HepG2 (cell line): ENCODE results near the gene GCC1. TPM values are rescaled to one million over a fixed set of nuclear protein-coding genes. Genes with fewer than 3 reads are reported as not detected.

Source experiments
- BORCS8-MEF2B ChIP-seq: sonication (generic); formaldehyde crosslinking; IDR thresholded peaks from 2 replicates; pipeline ENCODE4 v1.8.0; 2022; ENCODE audit warnings: mild to moderate bottlenecking, missing genetic modification reagents
- HNRNPH1 ChIP-seq: fragments of 200-400 bp; formaldehyde crosslinking; optimal IDR thresholded peaks from 2 replicates; pipeline ENCODE3; 2017; ENCODE audit warnings: mild to moderate bottlenecking, low read depth, low read length
- IRF2 ChIP-seq: IDR thresholded peaks from 2 replicates; pipeline ENCODE4 v1.6.1; 2018; ENCODE audit warnings: missing genetic modification reagents, missing compliant biosample characterization
- KLF15 ChIP-seq: sonication (generic); formaldehyde crosslinking; IDR thresholded peaks from 2 replicates; pipeline ENCODE4 v1.8.1; 2023; ENCODE audit warnings: borderline replicate concordance, mild to moderate bottlenecking, inconsistent platforms, missing genetic modification reagents, mixed read lengths
- MED13 ChIP-seq: sonication (generic); formaldehyde crosslinking; IDR thresholded peaks from 2 replicates; pipeline ENCODE4 v1.5.0; 2020; ENCODE audit warnings: missing genetic modification reagents
- MXI1 ChIP-seq: IDR thresholded peaks from 3 replicates; pipeline ENCODE4 v1.6.1; 2012; ENCODE audit warnings: low read depth, low read length, inconsistent platforms, borderline replicate concordance
- SIN3A ChIP-seq: IDR thresholded peaks from 2 replicates; pipeline ENCODE4 v1.6.1; 2011; ENCODE audit warnings: low read depth, mild to moderate bottlenecking, control low read depth, low read length, borderline replicate concordance
- SIN3B ChIP-seq: fragments of 150-350 bp; IDR thresholded peaks from 2 replicates; pipeline ENCODE4 v1.6.1; 2014; ENCODE audit warnings: low read length
- SRF ChIP-seq: IDR thresholded peaks from 2 replicates; pipeline ENCODE4 v1.6.1; 2011; ENCODE audit warnings: mild to moderate bottlenecking, low read depth, low read length, moderate library complexity
- ZFP37 ChIP-seq: sonication (generic); formaldehyde crosslinking; IDR thresholded peaks from 2 replicates; pipeline ENCODE4 v1.4.0; 2020; ENCODE audit warnings: missing genetic modification reagents, borderline replicate concordance
- ZNF18 ChIP-seq: sonication (generic); formaldehyde crosslinking; IDR thresholded peaks from 2 replicates; pipeline ENCODE4 v1.8.0; 2022; ENCODE audit warnings: mild to moderate bottlenecking, missing genetic modification reagents; ENCODE audit not compliant: insufficient replicate concordance
- ZNF234 ChIP-seq: sonication (generic); formaldehyde crosslinking; conservative IDR thresholded peaks from 2 replicates; pipeline ENCODE4 v1.5.1; 2020; ENCODE audit warnings: mild to moderate bottlenecking, missing genetic modification reagents
- ZNF746 ChIP-seq: sonication (generic); formaldehyde crosslinking; IDR thresholded peaks from 2 replicates; pipeline ENCODE4 v1.8.0; 2022; ENCODE audit warnings: mild to moderate bottlenecking, missing genetic modification reagents
- polyA plus RNA-seq, 8 experiments: library from polyadenylated mRNA; depleted of rRNA in 3 of 8; stranded (reverse) in 7 of 8; unstranded in 1 of 8; fragments of >200 nt; fragmentation: Illumina TruSeq in 4 of 8; extraction: Trizol in 4 of 8; gene quantifications; 2 replicates each; pipeline versions ENCODE4 v1.2.1 to v1.2.3, GENCODE V29; 2011 to 2016; ENCODE audit warnings: low read depth in 4 of 8, missing spikeins in 1 of 8, mixed read lengths in 1 of 8; ENCODE audit not compliant: insufficient read depth in 1 of 8
- total RNA-seq, 5 experiments: library from RNA; depleted of rRNA; stranded (reverse); fragments of >200 nt; fragmentation: Illumina TruSeq; extraction: Trizol; gene quantifications; 2 replicates each; pipeline ENCODE4 v1.2.3, GENCODE V29; 2016; ENCODE audit warnings: low read depth in 1 of 5
- TF ChIP-seq, protein P1 (sequence below): sonication (generic); formaldehyde crosslinking; IDR thresholded peaks from 2 replicates; pipeline ENCODE4 v1.5.0; 2020; ENCODE audit warnings: mild to moderate bottlenecking, missing genetic modification reagents
- TF ChIP-seq, protein P2 (sequence below): sonication (generic); formaldehyde crosslinking; IDR thresholded peaks from 2 replicates; pipeline ENCODE4 v1.4.0; 2020; ENCODE audit warnings: missing genetic modification reagents
- TF ChIP-seq, protein P3 (sequence below): sonication (generic); formaldehyde crosslinking; IDR thresholded peaks from 2 replicates; pipeline ENCODE4 v1.4.0; 2020; ENCODE audit warnings: missing genetic modification reagents

GCC1 gene
- total and polyA plus RNA-seq, 2 of the 13 experiments (the other 11 are each of a cell fraction or from before 2014, with no cell fraction given) = 2.5 to 15.3 TPM

- TF ChIP-seq ZNF18 (CRISPR knock-in tag) = peak; percentile 61
- no peak for TF ChIP-seq SRF
- no peak for TF ChIP-seq KLF15
- TF ChIP-seq MXI1 = no peak
- TF ChIP-seq, protein P1, sequence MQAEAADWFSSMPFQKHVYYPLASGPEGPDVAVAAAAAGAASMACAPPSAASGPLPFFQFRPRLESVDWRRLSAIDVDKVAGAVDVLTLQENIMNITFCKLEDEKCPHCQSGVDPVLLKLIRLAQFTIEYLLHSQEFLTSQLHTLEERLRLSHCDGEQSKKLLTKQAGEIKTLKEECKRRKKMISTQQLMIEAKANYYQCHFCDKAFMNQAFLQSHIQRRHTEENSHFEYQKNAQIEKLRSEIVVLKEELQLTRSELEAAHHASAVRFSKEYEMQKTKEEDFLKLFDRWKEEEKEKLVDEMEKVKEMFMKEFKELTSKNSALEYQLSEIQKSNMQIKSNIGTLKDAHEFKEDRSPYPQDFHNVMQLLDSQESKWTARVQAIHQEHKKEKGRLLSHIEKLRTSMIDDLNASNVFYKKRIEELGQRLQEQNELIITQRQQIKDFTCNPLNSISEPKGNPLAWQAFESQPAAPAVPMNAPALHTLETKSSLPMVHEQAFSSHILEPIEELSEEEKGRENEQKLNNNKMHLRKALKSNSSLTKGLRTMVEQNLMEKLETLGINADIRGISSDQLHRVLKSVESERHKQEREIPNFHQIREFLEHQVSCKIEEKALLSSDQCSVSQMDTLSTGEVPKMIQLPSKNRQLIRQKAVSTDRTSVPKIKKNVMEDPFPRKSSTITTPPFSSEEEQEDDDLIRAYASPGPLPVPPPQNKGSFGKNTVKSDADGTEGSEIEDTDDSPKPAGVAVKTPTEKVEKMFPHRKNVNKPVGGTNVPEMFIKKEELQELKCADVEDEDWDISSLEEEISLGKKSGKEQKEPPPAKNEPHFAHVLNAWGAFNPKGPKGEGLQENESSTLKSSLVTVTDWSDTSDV (CRISPR knock-in tag) = 0 out of 2 replicates have a peak, but pooled peaks have one; percentile 34
- peak; percentile 32; the same call in 1 of the 2 replicates for TF ChIP-seq IRF2 (CRISPR knock-in tag)
- 0 out of 2 replicates have a peak, but pooled peaks have one; percentile 30 for TF ChIP-seq SIN3B
- TF ChIP-seq HNRNPH1 = no peak
- no peak for TF ChIP-seq ZNF746 (CRISPR knock-in tag)
- TF ChIP-seq, protein P2, sequence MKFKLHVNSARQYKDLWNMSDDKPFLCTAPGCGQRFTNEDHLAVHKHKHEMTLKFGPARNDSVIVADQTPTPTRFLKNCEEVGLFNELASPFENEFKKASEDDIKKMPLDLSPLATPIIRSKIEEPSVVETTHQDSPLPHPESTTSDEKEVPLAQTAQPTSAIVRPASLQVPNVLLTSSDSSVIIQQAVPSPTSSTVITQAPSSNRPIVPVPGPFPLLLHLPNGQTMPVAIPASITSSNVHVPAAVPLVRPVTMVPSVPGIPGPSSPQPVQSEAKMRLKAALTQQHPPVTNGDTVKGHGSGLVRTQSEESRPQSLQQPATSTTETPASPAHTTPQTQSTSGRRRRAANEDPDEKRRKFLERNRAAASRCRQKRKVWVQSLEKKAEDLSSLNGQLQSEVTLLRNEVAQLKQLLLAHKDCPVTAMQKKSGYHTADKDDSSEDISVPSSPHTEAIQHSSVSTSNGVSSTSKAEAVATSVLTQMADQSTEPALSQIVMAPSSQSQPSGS (CRISPR knock-in tag) = peak; percentile 57; the same call in 1 of the 2 replicates
- TF ChIP-seq SIN3A = peak; percentile 76; the same call in 1 of the 2 replicates
- TF ChIP-seq ZFP37 (CRISPR knock-in tag) = no peak
- TF ChIP-seq, protein P3, sequence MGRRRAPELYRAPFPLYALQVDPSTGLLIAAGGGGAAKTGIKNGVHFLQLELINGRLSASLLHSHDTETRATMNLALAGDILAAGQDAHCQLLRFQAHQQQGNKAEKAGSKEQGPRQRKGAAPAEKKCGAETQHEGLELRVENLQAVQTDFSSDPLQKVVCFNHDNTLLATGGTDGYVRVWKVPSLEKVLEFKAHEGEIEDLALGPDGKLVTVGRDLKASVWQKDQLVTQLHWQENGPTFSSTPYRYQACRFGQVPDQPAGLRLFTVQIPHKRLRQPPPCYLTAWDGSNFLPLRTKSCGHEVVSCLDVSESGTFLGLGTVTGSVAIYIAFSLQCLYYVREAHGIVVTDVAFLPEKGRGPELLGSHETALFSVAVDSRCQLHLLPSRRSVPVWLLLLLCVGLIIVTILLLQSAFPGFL (CRISPR knock-in tag) = no peak
- no peak for TF ChIP-seq ZNF234 (CRISPR knock-in tag)
- TF ChIP-seq MED13 (CRISPR knock-in tag) = 0 out of 2 replicates have a peak, but pooled peaks have one; percentile 34
- TF ChIP-seq BORCS8-MEF2B (CRISPR knock-in tag) = peak; percentile 66; the same call in 1 of the 2 replicates
Measured at GRCh38 chr7:127585044-127585953, at the start of gene GCC1 (continued).
